Activated CD4-positive, alpha-beta T cell treated with anti-CD3 and anti-CD28 coated beads for 1 hour (primary cell): Measurements from ENCODE around the gene SLC66A3.
A peak's percentile ranks its signal among the peaks of the same experiment; 100 is the strongest.

Experiments used
- DNase-seq: peaks from one replicate; pipeline ENCODE4 v3.0.0-alpha.2; 2020

SLC66A3 gene

DNA sequence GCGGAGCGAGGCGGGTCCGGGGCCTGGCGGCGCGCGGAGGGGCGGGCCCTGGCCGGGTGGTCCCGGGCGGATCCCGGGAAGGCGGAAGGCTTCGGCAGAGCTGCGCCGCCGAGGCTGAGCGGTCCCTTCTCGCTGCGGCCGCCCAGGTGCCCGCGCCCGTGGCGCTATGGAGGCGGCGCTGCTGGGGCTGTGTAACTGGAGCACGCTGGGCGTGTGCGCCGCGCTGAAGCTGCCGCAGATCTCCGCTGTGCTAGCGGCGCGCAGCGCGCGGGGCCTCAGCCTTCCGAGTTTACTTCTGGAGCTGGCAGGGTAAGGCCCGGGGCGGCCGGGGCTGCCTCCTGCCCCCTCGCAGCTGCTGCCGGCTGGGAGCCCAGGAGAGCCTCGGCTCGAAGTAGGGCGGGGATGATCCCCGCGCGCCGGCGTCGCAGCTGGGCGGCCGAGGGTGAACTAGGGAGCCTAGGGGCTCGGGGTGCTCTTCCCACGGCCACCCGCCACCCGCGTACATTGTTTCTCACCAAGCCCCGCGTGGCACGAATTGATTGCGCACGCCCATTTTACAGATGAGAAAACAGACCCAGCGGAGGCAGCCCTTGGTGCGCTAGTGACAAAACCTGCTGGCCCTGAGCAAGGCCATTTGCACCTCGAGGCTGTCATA, at the start of gene SLC66A3:
Gene SLC66A3 (plus strand): TSS at position 87 of the 655 bp plus-strand sequence. CDS start 80 bp downstream, at position 167.
- DNase-seq = no peak

GRCh38 chr2:11109002-11109401, 46.3 kb upstream of the SLC66A3 start:
- no peak for DNase-seq

GRCh38 chr2:11112870-11113428, 42.3 kb upstream of the SLC66A3 start:
- no peak for DNase-seq

DNA sequence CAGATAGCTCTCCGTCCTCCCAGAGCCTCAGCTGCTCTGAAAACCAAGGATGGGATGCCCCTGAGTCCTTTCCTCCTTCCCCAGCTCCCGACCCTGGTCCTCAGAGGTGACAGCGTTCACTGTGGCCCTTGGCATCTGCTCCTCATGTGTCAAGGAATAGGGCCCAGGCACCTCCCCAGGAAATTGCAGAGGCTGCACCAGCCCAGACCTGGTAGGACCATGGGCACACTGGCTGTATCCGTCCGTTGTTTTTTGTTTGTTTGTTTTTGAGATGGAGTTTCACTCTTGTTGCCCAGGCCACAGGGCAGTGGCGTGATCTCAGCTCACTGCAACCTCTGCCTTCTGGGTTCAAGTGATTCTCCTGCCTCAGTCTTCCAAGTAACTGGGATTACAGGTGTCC, 37.5 kb upstream of the SLC66A3 start:
- DNase-seq = no peak

GRCh38 chr2:11118761-11119160, 36.5 kb upstream of the SLC66A3 start:
- DNase-seq = no peak

GRCh38 chr2:11121099-11121822, 34.0 kb upstream of the SLC66A3 start:
- DNase-seq = no peak

GRCh38 chr2:11121823-11122155, 33.5 kb upstream of the SLC66A3 start:
- no peak for DNase-seq

GRCh38 chr2:11122380-11122779, 32.9 kb upstream of the SLC66A3 start:
- DNase-seq = no peak

- DNase-seq = no peak
Observed at GRCh38 chr2:11123001-11123809, 32.1 kb upstream of the SLC66A3 start.

- DNase-seq = peak; percentile 41
Observed at GRCh38 chr2:11123856-11124759, 31.2 kb upstream of the SLC66A3 start.

- DNase-seq = no peak
Observed at GRCh38 chr2:11124760-11125068, 30.6 kb upstream of the SLC66A3 start.

DNA sequence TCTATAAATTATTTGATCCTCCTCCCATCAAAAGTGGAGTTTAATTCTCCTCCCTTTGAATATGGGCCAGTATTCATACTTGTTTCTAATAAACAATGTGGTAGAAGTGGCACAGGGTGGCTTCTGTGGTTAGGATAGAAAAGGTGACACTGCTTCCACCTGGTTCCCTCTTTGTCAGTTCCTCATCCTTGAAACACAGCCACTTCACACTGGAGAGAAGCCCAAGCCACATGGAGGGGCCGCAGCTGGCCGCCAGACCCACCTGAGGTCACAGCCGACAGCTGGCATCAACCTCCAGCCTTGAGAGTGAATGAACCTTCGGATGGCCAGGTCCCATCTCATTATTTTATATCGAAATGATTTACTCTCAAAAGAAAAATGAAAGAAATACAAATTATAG, 27.5 kb upstream of the SLC66A3 start:
- no peak for DNase-seq

DNA sequence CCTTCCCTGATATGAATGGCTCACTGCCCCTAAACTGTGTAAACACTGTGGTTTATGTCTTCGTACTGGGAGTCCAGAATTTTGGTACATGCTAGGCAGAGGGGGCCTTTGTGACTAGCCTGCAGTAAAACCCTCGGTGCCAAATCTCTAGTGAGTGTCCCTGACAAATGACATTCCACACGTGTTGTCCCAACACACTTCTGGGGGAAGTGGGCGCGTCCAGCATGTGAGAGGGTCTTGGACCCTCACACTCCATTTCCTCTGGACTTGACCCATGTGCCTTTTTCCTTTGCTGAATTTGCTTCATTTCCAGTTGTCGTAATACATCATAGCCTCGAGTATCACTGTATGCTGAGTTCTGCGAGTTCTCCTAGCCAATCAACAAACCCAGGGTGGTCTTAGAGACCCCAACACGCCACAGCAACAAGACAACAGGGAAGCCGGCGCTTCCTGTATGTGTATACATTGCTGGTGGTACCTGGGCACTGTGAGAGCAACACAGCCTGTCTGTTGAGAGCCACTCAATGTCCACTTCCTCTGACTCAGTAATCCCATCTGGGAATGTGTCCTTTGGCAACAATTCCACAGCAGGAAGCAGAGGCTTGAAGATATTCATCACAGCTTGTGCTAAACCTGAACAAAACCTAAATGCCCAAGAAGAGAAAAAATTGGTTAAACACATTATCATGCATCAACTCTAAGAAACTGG, 26.9 kb upstream of the SLC66A3 start:
- no peak for DNase-seq

- peak; percentile 78 for DNase-seq
Observed at GRCh38 chr2:11129598-11130449, 25.4 kb upstream of the SLC66A3 start.

DNA sequence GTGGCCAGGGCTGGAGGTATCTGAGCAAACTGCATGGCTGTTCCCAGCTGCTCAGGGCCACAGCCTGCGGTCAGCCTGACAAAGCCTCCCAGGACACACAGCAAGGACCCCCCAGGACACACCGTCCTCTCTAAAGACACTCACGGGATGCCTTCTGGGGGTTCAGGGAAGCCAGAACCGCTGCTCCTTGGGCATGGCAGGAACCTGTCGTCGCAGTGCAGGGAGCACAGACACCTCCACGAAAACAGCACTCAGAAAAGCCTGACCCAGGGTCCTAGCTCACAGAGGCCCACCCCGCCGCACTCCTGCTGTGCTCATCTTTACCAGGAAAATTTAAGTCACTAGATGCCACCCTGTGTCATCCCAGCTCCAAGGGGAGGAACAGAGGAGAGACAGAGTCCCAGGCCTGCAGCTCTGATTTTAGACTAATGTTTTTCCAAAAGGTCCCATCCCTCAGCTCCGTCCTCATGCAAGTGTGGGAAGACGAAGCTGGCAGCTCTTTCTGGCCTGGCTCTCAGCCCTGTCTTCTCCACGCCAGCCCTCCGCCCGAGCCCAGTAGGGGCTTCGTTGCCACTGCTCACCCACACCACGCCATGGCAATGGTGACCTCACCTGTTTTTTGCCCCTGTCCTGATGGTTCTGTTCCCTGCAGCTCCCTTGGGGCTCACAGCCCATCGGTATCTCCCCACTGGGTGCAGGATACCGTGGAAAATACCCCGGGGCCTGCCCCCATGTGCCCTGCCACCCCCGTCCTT, 23.9 kb upstream of the SLC66A3 start:
- no peak for DNase-seq

- DNase-seq = no peak
Observed at GRCh38 chr2:11132036-11132671, 23.1 kb upstream of the SLC66A3 start.

GRCh38 chr2:11133238-11133935, 21.9 kb upstream of the SLC66A3 start:
- no peak for DNase-seq

GRCh38 chr2:11133936-11134320, 21.3 kb upstream of the SLC66A3 start:
- DNase-seq = no peak

DNA sequence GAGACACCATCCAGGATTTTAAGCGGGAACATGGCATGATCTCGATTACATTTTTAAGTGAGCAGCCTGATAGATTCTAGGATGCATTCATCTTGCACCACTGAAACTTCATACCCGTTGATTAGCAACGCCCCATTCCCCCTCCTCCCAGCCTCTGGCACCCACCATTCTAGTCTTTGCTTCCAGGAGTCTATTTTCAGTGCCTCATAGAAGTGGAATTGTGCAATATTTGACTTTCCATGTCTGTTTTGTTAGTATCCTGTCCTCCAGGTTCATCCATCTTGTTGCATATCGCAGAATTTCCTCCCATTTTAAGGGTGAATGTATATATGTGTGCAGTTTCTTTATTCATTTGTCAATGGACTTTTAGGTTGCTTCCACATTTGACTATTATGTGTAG, 20.9 kb upstream of the SLC66A3 start:
- DNase-seq = no peak
